Dermis blood vessel endothelial cell (primary cell): ENCODE measurements around the gene DOK5. TPM values are rescaled to one million over a fixed set of nuclear protein-coding genes. Genes with fewer than 3 reads are reported as not detected.

Source experiments
- DNase-seq: peaks from one replicate; pipeline ENCODE4 v3.0.0; 2010
- total RNA-seq: library from RNA; depleted of rRNA; stranded (reverse); fragments of >200 nt; gene quantifications from 2 replicates; pipeline ENCODE4 v1.2.3, GENCODE V29; 2014

The DOK5 gene
- total RNA-seq, 1 donor from 2014 or later = 0.34 TPM

GRCh38 chr20:54619682-54620081 is 144.3 kb downstream of the DOK5 start:
- no peak for DNase-seq

- DNase-seq = no peak
These were observed 145.2 kb downstream of the DOK5 start for GRCh38 chr20:54620611-54621010.

GRCh38 chr20:54622333-54623295 is 147.2 kb downstream of the DOK5 start:
- DNase-seq = no peak

GRCh38 chr20:54623991-54624569 is 148.7 kb downstream of the DOK5 start:
- DNase-seq = no peak

GRCh38 chr20:54624706-54625390 is 149.5 kb downstream of the DOK5 start:
- no peak for DNase-seq

- no peak for DNase-seq
These were observed 150.1 kb downstream of the DOK5 start for GRCh38 chr20:54625497-54625896.

GRCh38 chr20:54626126-54626525 is 150.7 kb downstream of the DOK5 start:
- DNase-seq = no peak

GRCh38 chr20:54629632-54630031 is 154.2 kb downstream of the DOK5 start:
- no peak for DNase-seq

GRCh38 chr20:54630582-54630981 is 155.2 kb downstream of the DOK5 start:
- no peak for DNase-seq

- DNase-seq = no peak
These were observed 155.7 kb downstream of the DOK5 start for GRCh38 chr20:54631059-54631458.

- DNase-seq = no peak
These were observed 158.3 kb downstream of the DOK5 start for GRCh38 chr20:54633374-54634355.

GRCh38 chr20:54636575-54636974 is 161.2 kb downstream of the DOK5 start:
- no peak for DNase-seq

- DNase-seq = no peak
These were observed 164.5 kb downstream of the DOK5 start for GRCh38 chr20:54639941-54640340.

- no peak for DNase-seq
These were observed 165.4 kb downstream of the DOK5 start for GRCh38 chr20:54640800-54641199.

- DNase-seq = no peak
These were observed 167.7 kb downstream of the DOK5 start for GRCh38 chr20:54642864-54643667.

GRCh38 chr20:54643761-54644160 is 168.4 kb downstream of the DOK5 start:
- DNase-seq = no peak

GRCh38 chr20:54645445-54646155 is 170.2 kb downstream of the DOK5 start:
- DNase-seq = no peak

GRCh38 chr20:54646156-54646517 is 170.7 kb downstream of the DOK5 start:
- DNase-seq = no peak

GRCh38 chr20:54648421-54649142 is 173.2 kb downstream of the DOK5 start:
- no peak for DNase-seq

GRCh38 chr20:54649511-54649962 is 174.1 kb downstream of the DOK5 start:
- DNase-seq = peak; percentile 88
